ENCODE results near the gene WASF2.

WASF2 gene

GRCh38 chr1:27374362-27375086 lies 115.4 kb downstream of the WASF2 start, which contains the start of gene FCN3:
FCN3 (minus strand) TSS chr1:27374824; CDS start chr1:27374818, 6 bp downstream.
- no peak for DNase-seq (ENCODE audit: low spot score)

GRCh38 chr1:27372808-27373690 lies 116.9 kb downstream of the WASF2 start:
- DNase-seq (ENCODE audit: low spot score), result no peak

GRCh38 chr1:27372022-27372807 lies 117.8 kb downstream of the WASF2 start:
- no peak for DNase-seq (ENCODE audit: low spot score)

GRCh38 chr1:27368869-27369582 lies 120.9 kb downstream of the WASF2 start:
- peak; percentile 57 for DNase-seq (ENCODE audit: low spot score)

GRCh38 chr1:27367160-27367650 lies 122.8 kb downstream of the WASF2 start:
- DNase-seq (ENCODE audit: low spot score), result no peak

- DNase-seq (ENCODE audit: low spot score), result peak; percentile 52
Observed at GRCh38 chr1:27366411-27367159, 123.4 kb downstream of the WASF2 start, which contains the start of gene MAP3K6. MAP3K6 (minus strand) TSS chr1:27366961; CDS start chr1:27366597, 364 bp downstream.

- DNase-seq (ENCODE audit: low spot score), result no peak
Observed at GRCh38 chr1:27366113-27366410, 123.9 kb downstream of the WASF2 start.

GRCh38 chr1:27365372-27366112 lies 124.4 kb downstream of the WASF2 start:
- peak; percentile 78 for DNase-seq (ENCODE audit: low spot score)

GRCh38 chr1:27364696-27365371 lies 125.1 kb downstream of the WASF2 start:
- DNase-seq (ENCODE audit: low spot score), result no peak

- no peak for DNase-seq (ENCODE audit: low spot score)
Observed at GRCh38 chr1:27363766-27364695, 125.9 kb downstream of the WASF2 start.

GRCh38 chr1:27361553-27361952 lies 128.4 kb downstream of the WASF2 start:
- no peak for DNase-seq (ENCODE audit: low spot score)

GRCh38 chr1:27361044-27361402 lies 128.9 kb downstream of the WASF2 start:
- no peak for DNase-seq (ENCODE audit: low spot score)

GRCh38 chr1:27360159-27361043 lies 129.6 kb downstream of the WASF2 start:
- peak; percentile 42 for DNase-seq (ENCODE audit: low spot score)

- DNase-seq (ENCODE audit: low spot score), result no peak
Observed at GRCh38 chr1:27359822-27360158, 130.2 kb downstream of the WASF2 start.

- no peak for DNase-seq (ENCODE audit: low spot score)
Observed at GRCh38 chr1:27358928-27359313, 131.0 kb downstream of the WASF2 start.

GRCh38 chr1:27358038-27358927 lies 131.7 kb downstream of the WASF2 start:
- DNase-seq (ENCODE audit: low spot score), result no peak

Measured in hematopoietic multipotent progenitor cell treated with erythropoietin and hydrocortisone succinate and interleukin-3 and kit ligand, for 15 days (in vitro differentiated cells).